HG03469 (cell line): Measurements from ENCODE around the gene TOM1L2.
"Not testable (repeated sequence)": the region's sequence is repeated elsewhere in the genome, so short reads cannot be mapped to it uniquely, and the experiment has no call there.

Source experiments
- ATAC-seq: cut with Tn5 transposase; IDR thresholded peaks from one replicate; pipeline ENCODE4 v1.9.1; 2021; ENCODE audit warnings: mild to moderate bottlenecking, moderate library complexity, moderate number of reproducible peaks; ENCODE audit not compliant: unreplicated experiment

The TOM1L2 gene

DNA sequence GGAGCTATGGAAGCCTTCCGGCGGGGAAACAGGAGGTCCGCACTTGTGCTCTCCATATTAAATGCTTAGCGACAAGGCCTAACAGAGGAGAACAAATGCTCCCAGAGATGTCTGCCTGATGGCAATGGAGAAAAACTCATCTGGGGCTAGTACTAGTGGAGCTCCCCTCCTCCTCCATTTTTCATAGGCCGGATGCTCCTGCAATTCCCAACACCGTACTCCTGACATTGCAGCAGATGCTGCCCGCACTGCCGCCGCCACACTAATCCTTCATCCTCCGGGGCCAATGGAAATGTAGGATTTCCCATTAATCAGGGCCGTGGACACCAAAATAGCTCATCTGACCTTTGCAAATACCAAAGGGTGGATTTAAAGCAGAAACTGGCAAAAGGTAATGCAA is 27.5 kb downstream of the TOM1L2 start:
- no peak for ATAC-seq

DNA sequence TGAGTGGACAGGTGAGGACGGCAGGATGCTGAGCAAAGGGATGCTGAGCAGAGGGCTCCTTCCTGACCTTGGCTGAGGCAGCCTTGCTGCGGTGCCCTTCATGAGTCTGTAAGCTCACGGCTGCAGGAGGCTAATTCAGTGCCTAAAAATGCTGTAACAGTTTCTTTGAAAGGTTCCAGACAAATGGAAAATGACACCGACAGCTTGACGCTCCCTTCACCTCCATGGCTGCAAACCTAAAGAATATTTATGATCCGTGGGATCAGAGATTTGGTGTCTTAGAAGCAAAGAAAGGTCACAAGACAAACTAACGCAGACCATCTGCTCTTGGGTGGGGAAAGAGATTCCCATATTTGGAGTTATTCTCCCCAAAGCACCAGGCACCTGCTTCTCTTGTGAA is 28.0 kb downstream of the TOM1L2 start:
- no peak for ATAC-seq

DNA sequence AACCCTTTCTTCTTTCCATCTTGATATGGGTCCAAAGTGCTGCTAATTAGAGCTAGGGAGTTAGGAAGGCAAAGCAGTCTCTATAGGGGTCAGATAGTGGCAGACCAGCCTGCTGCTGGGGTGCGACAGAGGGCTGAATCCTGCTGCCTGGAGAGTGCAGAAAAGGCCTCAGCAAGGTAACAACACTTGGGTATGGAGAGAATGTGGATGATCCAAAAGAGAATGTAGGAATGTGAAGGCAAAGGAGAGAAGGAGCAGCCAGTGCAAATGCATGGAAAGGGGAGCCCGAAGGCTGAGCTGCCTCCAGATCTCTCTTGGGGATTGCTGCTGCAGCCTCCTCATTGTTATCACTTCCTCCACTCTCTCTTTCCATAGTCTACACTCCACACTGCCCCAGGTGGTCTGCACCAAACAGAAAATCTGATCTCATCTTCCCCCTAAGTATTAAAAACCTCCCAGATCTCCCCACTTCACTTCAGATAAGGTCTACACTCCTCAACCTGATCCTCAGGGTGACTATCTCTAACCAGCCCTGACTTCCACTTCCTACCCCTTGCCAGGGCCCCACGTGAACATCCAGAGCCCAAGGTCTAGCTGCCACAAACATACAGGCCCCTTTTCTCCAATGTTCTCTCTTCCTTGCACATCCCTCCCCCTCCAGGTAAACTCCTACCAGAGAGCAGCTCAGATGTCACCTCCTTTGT is 28.8 kb downstream of the TOM1L2 start:
- ATAC-seq, result no peak

DNA sequence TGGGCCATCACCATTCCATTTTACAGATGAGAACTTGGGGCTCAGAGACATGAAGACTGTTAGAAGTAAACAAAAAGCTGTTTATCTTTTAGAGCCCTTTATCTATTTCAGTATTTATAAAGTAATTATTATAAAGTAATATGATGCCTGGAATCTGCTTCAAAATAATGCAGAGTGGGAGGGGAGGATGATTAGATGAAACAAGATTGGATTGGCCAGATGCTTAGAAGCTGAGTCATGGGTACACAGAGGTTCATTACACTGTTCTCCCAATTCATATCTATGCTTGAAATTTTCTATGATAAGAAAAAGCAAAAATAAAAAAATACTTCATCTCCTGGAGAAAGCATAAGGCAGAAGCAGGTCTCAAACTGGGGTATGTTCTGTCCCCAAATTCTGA is 29.4 kb downstream of the TOM1L2 start:
- ATAC-seq, result no peak

DNA sequence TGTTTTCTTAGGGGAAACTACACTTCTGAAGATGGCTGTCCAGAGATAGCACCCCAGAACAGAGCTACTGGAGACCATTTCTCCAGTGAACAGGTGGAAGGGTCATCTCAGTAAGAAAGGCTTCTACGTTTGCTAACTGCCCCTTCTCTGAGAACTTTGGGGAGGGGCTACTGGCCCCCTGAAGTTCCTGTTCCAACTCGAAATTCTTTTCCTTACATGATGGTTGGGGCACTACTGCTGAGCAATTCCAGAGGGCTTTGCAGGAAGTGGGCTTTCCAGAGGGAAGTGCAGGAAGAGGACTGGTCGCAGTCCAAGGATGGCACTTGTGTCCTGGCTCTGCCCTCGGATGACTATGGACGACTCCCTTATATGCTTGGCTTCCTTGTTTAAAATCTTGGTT is 31.2 kb downstream of the TOM1L2 start:
- ATAC-seq, result no peak

DNA sequence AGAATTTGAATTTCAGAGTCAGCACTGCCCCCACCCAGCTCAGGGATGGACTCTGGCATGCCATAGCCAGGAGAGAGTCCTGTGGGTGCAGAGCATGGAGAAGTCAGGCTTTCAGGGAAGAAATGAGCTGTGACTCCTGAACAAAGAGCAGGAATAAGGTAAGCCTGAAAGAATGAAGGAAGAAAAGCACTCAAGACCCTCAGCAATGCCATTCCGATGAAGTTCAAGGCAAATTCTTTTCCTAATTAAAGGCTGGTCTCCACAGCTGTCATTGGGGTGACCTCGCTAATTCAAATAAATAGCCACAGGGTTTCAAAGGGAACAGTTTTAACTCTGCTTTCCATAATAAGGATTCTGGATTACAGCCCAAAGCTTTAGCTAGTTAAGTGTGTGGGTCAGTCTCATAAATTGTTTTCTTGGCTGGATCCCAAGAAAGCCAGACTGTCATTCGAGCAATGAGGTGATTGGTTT is 31.7 kb downstream of the TOM1L2 start:
- ATAC-seq, result no peak

DNA sequence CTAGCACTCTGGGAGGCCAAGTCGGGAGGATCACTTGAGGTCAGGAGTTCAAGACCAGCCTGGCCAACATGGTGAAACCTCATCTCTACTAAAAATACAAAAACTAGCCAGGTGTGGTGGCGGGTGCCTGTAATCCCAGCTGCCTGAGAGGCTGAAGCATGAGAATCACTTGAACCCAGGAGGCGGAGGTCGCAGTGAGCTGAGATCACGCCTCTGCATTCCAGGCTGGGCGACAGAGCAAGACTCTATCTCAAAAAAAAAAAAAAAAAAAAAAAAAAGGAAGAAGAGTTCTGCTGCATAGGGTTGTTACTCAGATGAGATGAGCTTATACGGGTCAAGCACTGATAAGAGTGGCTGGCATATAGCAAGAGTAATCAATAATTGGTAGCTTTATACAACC is 32.3 kb downstream of the TOM1L2 start:
- not testable (repeated sequence) for ATAC-seq

DNA sequence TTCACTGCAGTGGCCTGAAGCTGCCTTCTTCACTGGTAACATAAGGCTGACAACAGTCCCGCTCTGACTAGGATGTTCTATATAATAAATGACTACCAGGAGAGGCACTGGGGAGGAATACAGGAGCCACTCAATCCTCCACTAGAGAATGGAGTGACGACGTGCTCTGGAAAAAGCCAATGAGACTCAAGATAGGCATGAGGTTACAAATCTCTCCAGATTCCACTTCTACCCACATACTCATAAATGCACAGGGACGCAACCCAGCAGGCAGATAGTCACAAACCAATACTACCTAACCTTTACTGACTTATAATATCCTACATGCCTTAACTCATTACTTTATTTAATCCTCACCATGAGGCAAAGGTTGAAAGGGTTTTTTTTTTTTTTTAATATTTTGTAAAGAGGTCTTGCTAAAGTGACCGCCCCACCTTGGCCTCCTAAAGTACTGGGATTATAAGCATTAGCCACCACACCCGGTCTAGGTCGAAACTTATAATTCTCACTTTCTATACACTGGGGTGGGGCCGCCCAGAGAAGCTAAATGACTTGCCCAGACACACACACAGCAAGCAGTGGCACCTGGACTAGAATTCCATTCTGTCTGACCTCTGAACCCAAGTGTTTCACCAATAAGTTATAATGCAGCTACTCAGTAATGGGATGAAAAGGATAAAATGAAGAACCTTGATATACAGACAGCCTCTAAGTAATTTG is 33.7 kb downstream of the TOM1L2 start:
- ATAC-seq, result no peak

DNA sequence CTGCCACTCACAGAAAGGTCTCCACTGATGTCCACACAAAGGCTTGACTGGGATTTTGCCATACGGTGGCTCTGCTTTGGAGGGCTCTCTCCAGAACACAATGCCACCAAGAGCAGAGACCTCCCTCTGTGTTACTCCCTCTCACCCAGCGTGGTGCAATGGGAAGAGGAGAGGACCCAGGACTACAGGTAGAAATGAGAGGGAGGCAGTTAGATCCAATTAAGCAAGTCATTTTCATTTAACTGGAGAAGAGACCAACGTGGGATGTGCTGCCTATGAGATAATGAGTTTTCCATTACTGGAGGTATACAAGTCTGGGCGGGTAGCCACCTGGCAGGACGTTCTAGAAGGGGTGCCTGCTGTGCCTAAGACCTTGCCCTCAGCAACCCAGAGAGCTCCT is 34.2 kb downstream of the TOM1L2 start:
- no peak for ATAC-seq

DNA sequence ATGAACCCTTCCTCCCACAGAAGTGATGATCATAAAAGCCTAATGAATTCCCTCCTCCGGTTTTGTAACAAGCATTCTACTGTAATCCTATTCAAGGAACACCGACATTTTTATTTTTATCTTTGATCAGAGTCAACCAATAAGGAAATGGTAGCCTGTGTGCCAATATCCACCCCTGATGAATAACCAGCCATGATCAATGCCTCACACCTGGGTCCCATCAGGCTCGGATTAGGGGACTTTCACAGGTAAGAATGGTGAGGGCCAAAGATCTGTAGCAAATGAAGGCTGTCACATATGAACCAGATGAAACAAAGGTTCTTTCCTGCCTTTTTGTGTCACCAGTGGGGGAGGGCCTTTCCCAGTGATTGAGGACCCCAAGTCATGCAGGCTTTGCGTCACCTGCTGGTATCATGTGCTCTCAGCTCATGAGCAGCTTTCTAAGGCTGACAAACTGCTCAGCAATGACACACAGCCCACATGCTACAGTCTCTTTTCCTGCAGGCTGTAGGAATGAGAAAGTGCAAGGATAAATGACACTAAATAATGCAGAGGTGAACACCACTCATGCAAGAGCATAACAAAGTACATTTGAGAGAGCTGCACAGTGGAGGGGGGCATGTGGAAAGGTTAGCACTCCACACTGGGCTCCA is 34.9 kb downstream of the TOM1L2 start:
- ATAC-seq, result no peak

DNA sequence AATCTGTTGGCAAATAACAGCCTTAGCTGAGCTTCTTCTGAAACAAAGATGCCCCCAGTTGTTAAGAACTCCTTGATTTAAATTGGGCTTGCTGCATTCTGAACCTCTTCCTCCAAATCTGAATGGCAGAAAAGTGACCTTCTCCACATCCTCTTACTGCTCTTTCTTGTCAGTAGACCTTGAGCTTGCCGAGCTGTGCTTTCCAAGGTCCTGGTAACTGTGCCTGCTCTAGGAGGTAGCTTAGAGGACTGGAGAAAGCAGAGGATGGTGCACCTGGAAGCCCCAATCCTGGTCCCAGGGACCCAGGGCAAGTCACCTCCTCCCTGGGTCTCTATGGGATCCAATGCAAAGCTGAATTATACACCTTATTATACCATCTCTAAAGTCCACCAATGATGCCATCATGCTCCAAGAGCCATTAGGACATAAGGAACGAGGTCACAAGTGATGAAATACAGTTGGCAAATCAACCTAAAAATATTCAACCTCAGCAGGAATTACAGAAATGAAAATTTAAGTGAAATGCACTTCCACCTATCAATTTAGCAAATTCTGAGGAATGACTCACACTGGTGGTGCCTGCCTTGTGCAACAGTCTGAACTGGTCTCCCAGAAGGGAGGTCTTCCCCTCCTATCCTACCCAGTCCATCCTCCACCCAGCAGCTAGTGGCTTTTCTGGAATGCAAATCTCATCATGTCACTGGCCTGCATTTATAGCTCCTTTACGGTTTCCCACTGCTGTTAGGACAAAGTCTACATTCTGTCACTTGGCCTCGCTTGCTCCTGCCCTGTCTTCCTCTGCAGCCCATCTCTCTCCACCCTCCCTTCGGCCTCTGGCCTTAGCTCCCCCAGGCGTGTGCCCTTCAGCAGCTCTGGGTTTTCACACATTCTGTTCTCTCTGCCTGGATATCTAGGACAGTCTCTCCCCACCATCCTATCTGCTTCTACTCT is 36.6 kb downstream of the TOM1L2 start:
- ATAC-seq, result no peak

DNA sequence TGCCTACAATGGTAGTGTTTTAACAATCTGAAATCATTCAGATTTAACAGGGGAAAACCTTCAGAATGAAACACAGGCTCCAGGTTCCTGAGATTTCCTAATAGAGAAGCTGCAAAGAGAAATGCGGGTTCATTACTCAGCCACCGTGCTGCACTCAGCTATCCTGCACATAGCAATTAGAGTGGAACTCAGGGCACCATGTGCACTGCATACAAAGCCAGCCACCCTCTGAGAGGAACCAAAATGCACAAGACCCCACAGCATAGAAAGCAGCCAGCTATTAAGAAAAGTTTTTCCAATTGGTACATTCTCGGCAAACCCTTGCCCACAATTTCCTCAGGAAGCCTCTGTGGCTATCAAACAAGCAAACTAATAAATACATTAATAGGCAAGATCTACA is 37.4 kb downstream of the TOM1L2 start:
- ATAC-seq, result no peak

DNA sequence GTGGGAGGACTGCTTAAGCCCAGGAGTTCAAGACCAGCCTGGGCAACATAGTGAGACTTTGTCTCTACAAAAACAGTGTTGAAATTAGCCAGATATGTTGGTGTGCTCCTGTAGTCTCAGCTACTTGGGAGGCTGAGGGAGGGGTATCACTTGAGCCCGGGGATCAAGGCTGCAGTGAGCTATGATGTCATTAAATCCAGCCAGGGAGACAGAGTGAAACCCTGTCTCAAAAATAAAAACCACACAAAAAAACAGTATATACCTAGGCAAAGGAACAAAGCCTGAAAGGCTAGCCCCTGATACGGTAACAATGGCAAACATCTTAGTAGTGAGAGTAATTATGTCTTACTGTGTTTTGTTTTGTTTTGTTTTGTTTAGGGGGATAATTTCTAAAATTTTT is 38.0 kb downstream of the TOM1L2 start:
- no peak for ATAC-seq

DNA sequence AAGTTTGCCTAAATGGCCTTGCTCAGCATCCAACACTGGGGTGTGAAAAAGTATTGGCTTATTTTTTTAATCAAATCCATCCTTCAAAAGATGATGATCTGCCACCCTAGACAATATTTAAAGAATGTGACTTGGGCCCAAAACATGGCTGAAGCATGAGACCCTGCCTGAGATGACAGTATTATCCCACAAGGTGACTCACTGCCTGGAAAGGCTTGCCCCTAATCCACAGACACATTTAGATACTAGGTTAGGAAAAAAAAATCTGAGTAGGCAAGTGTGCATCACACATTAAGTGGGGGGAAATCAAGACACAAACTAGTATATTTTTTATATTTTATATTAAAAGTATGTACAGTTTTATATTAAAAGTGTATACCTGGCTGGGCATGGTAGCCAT is 38.4 kb downstream of the TOM1L2 start:
- no peak for ATAC-seq

DNA sequence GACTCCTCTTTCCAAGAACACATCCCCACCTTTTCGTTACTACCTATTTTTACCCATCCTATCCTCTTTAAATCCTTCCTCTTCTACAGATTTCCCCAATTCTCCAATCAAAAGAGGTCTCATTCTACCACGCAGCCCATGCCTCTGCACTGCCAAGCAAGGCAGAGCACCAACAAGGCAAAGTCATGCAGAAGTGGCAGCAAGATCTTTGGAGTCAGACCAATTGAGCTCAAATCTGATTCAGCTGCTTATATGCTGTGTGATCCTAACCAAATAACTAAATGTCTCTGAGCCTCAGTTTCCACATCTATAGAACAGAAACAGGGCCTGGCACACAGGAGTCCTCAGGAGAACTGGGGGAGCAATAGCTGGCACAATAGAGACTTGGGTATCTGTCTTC is 41.0 kb downstream of the TOM1L2 start:
- no peak for ATAC-seq

DNA sequence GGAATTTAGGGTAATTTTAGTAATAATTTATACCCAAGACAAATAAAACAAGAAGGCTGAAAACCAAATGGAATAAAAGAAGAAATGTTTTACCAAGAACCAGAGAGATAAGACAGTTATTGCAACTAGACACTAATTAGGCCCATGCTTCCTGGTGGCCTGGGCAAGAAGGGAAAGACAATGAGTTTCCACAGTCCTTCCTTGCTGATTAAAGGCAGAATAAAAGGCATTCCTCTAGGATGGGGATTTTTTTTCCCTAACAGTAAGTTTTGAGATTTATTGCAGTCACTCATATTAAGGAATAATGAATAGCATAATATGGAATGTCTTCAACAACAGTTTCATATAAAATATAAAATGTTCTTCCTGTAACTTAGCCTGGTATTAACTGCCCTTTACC is 41.5 kb downstream of the TOM1L2 start:
- ATAC-seq, result no peak

DNA sequence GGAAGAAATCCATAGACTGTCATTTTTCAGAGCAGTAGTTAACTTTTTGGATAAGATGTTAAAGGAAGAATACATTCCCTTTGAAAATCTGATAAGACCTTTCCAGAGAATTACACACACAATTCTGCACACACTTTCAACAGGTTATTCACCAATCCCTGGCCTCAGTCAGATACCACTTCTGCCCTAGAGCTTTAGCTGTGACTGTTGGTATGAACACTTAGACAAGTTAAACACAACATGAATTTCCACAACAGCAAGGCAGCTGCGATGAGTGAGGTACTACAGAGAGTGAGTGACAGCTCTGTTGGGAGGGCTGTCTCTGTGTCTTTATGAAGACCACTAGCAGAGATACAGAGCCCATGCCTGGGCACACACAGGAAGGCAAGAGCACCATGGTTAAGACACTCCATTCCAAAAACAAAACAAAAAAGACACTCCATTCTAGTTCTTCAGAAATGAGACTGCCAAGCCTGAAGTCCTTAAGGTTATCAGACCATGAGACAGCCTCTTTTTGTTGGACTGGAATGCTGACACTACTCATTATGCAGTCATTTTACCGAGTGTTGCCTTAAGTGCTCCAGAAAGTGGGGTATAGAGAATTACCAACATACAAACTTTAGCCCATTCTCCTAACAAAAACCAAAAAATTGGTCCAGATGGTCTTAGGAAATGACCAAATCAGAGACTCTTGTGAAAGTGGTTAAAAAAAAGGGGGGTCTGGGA is 42.4 kb downstream of the TOM1L2 start:
- ATAC-seq, result no peak

DNA sequence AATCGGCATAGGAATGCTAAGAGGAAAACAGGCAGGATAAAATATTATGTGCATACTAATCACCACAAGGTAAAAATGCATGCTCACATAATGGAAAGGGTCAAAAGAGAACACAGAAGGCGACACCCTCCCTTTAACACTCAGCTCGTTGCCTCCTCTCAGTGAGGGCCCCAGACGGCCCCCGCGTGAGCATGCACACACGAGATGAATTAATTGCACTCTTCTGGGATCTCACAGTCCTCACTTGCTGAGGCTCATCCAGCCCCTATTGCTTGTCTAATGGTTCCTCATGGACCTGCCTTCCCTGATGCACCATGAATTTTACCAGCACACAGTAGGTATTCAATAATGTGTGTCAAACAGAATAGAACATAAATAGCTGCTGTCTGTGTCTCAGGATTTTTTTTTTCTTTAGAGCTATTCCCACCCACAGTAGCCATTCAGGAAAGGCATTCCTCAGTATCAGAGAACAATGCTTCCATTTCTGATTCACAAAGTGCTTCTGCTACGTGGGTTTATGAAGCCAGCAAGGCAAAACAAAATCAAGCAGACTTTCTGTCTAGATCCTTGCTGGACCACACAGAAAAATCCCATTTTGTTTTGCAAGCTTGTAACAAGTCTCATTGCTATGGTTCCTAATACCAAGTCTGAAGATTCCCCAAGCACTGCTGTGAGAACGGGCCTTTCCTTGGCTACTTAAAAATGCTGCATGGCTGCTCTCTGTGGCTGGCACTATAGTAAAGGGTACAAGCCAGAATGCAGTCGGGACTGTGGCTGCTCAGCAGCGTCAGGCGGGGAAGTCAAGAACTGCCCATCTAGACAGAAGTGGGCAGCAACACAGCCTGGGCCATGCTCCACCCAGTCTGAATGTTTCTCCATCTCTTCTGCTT is 43.6 kb downstream of the TOM1L2 start:
- ATAC-seq, result no peak

DNA sequence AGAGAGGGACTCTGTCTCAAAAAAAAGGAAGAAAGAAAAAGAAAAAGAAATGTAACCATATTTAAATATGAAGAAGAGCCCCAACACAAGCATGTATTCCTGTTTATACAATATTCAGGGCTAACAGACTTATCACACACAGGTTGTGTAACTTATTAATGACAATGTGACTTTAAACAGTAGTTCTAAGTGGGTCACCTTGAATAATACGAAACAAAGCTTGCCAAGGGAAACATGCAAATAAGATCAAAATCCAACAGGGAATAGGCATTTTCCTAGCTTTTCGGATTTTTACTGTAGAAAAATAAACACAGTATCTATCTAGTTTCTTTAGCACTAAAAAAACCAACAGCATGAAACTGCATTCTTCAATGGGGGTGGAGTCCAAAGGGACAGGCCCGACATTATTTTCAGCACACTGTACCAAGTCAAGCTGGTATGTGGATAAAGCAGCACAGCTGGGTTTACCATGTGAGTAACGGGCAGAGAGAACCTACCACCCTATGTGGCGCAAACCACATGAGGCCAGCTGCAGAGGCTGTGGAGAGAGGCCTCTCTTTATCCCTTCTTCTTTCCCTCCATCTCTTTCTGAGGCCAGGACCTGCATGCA is 45.3 kb downstream of the TOM1L2 start:
- ATAC-seq, result no peak
